ENCODE measurements around the gene TKTL1. TPM values are rescaled to one million over a fixed set of nuclear protein-coding genes. Genes with fewer than 3 reads are reported as not detected.

Gene TKTL1
- total RNA-seq, 1 experiment from 2014 or later: not detected

DNA sequence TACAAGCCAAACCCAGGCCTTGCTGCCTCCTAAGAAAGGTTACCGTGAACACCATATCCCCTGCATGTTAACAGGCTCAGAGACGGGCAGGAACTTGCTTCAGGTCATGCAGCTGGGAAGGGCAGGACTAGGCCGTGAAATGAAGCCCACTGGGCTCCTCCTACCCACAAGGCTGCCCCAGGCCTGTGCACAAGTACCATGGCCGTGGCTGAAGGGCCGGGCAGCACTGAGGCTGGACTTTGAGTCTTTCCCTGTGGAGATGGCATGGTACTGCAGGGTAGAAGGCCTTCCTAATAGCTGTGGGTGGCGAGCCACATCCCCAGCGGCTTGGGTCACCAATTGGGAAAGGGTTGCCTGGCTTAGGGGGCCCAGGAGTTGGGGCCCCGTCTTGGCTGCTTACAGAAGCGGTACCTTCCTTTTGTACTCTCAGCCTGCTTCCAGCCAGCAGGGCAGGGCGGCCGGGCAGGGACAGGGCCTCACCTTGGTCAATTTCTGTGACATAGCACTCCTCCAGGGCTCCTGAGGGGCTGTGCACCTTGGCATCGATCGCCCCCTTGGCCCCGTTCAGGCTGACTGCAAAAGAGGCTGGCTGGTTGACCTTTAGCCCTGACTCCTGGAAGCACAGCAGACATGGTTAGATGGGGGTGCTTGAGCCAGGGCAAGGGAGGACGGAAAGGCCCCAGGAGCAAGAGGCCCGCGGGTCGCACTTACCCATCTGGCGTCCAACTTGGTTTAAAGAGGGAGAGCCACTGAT is 55.0 kb downstream of the TKTL1 start:
- H3K27ac ChIP-seq (ENCODE audit: low read length): no peak overlapping the region
- H3K27me3 ChIP-seq (ENCODE audit: control insufficient read depth, insufficient read depth, low read length): no peaks in the 10 kb centered on the region
- no TSS peak for BruUV-seq (replicated peaks)
- intact Hi-C loops (cut with micrococcal nuclease; ENCODE audit: unreplicated experiment) (no loop called here), in situ Hi-C loops (cut with HindIII; ENCODE audit: low pct_unique_long_range_greater_than_20kb, low sequenced_read_pairs) (no loop called here)
- no peaks in the 10 kb centered on the region for H3K9me3 ChIP-seq (ENCODE audit: control insufficient read depth, insufficient read depth, low read depth, low read length)
- DNase-seq (ENCODE audit: low read depth, low spot score): no peak
- no peak overlapping the region for H3K4me3 ChIP-seq (ENCODE audit: low read depth in 2 of 2, low read length in 2 of 2)
- CTCF ChIA-PET: interaction anchor here (0.5 to 0.6 kb wide), 3 partner anchors 23 to 254 kb away, joined by 3 to 7 read pairs (median 5); no protein-coding TSS in a partner anchor
- H3K4me1 ChIP-seq (ENCODE audit: control insufficient read depth, insufficient read depth, low read length): peaks cover 14% of the 10 kb centered on the region
- no peak for ATAC-seq
- TF ChIP-seq POLR2AphosphoS5 (IDR thresholded peaks at IDR 0.05; ENCODE audit: low read depth, low read length): no peak
- TF ChIP-seq TCF7L2 (IDR thresholded peaks at IDR 0.05; ENCODE audit: low read depth, low read length): no peak
- TF ChIP-seq, protein P1, sequence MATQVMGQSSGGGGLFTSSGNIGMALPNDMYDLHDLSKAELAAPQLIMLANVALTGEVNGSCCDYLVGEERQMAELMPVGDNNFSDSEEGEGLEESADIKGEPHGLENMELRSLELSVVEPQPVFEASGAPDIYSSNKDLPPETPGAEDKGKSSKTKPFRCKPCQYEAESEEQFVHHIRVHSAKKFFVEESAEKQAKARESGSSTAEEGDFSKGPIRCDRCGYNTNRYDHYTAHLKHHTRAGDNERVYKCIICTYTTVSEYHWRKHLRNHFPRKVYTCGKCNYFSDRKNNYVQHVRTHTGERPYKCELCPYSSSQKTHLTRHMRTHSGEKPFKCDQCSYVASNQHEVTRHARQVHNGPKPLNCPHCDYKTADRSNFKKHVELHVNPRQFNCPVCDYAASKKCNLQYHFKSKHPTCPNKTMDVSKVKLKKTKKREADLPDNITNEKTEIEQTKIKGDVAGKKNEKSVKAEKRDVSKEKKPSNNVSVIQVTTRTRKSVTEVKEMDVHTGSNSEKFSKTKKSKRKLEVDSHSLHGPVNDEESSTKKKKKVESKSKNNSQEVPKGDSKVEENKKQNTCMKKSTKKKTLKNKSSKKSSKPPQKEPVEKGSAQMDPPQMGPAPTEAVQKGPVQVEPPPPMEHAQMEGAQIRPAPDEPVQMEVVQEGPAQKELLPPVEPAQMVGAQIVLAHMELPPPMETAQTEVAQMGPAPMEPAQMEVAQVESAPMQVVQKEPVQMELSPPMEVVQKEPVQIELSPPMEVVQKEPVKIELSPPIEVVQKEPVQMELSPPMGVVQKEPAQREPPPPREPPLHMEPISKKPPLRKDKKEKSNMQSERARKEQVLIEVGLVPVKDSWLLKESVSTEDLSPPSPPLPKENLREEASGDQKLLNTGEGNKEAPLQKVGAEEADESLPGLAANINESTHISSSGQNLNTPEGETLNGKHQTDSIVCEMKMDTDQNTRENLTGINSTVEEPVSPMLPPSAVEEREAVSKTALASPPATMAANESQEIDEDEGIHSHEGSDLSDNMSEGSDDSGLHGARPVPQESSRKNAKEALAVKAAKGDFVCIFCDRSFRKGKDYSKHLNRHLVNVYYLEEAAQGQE (IDR thresholded peaks at IDR 0.05; ENCODE audit: insufficient read depth in 1 of 2, low read depth in 2 of 2, low read length in 1 of 2): no peak
- TF ChIP-seq, protein P2, sequence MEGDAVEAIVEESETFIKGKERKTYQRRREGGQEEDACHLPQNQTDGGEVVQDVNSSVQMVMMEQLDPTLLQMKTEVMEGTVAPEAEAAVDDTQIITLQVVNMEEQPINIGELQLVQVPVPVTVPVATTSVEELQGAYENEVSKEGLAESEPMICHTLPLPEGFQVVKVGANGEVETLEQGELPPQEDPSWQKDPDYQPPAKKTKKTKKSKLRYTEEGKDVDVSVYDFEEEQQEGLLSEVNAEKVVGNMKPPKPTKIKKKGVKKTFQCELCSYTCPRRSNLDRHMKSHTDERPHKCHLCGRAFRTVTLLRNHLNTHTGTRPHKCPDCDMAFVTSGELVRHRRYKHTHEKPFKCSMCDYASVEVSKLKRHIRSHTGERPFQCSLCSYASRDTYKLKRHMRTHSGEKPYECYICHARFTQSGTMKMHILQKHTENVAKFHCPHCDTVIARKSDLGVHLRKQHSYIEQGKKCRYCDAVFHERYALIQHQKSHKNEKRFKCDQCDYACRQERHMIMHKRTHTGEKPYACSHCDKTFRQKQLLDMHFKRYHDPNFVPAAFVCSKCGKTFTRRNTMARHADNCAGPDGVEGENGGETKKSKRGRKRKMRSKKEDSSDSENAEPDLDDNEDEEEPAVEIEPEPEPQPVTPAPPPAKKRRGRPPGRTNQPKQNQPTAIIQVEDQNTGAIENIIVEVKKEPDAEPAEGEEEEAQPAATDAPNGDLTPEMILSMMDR (IDR thresholded peaks at IDR 0.05): no peak
- POLR2A ChIA-PET: no interaction called here
- no peaks in the 10 kb centered on the region; the same call in 1 of the 2 replicates for H3K36me3 ChIP-seq (ENCODE audit: control insufficient read depth, insufficient read depth, low read length)

DNA sequence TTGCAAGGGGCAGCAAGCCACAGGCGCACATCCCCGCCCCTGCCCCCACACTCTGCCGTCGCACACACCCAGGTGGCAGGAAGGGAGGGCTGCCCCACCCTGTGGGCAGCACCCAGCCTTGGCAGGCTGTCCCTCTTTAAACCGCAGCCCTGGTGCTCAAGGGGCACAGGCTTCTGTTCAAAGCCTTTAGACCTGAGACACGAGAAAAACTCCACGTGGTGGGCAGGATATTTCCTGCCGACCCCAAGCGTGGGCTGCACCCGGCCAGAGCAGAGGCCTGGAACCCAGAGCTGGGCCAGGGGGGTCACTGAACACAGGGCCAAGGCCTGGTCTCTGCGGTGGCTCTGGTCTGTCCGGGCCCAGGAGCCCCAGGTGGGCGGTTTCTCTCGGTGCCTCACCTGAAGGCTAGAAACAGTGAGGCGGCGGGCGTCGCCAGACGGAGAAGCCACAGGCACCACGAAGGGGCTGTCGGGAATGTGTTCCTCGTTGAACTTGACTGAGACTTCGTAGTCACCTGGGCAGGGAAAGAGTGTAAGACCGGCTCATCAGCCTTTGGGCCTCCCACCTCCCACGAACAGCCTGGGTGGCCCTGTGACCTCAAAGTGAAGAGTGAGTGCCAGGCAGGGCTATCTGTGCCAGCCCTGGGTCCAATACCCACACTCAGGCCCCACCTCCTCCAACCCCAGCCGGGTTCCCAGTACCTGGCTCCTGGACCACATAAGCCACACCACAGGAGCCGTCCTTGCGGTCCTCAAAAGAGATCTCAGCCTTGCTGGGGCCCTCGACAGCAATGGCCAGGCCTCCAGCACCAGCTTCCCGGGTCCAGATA is 55.8 kb downstream of the TKTL1 start:
- ChIA-PET CTCF (interaction anchor here (0.5 to 0.6 kb wide), 3 partner anchors 22 to 255 kb away, joined by 3 to 7 read pairs (median 5); no protein-coding TSS in a partner anchor), POLR2A (no interaction called here)
- intact Hi-C loops (cut with micrococcal nuclease; ENCODE audit: unreplicated experiment) (no loop called here), in situ Hi-C loops (cut with HindIII; ENCODE audit: low pct_unique_long_range_greater_than_20kb, low sequenced_read_pairs) (no loop called here)
- BruUV-seq (replicated peaks): no TSS peak
- DNase-seq (ENCODE audit: low read depth, low spot score) (no peak), ATAC-seq (no peak)
- no peaks in the 10 kb centered on the region; the same call in 1 of the 2 replicates for H3K36me3 ChIP-seq (ENCODE audit: control insufficient read depth, insufficient read depth, low read length)
- peaks cover 14% of the 10 kb centered on the region for H3K4me1 ChIP-seq (ENCODE audit: control insufficient read depth, insufficient read depth, low read length)
- H3K4me3 ChIP-seq (ENCODE audit: low read depth in 2 of 2, low read length in 2 of 2): no peak overlapping the region
- TF ChIP-seq, protein P2 (IDR thresholded peaks at IDR 0.05): no peak
- TF ChIP-seq POLR2AphosphoS5 (IDR thresholded peaks at IDR 0.05; ENCODE audit: low read depth, low read length) (peak; percentile 22; the same call in 1 of the 2 replicates), SIN3A (IDR thresholded peaks at IDR 0.05; ENCODE audit: borderline replicate concordance, insufficient read depth, low read depth, low read length) (no peak), TCF7L2 (IDR thresholded peaks at IDR 0.05; ENCODE audit: low read depth, low read length) (no peak)
- no peak overlapping the region for H3K27ac ChIP-seq (ENCODE audit: low read length)
- H3K27me3 ChIP-seq (ENCODE audit: control insufficient read depth, insufficient read depth, low read length): no peaks in the 10 kb centered on the region
- H3K9me3 ChIP-seq (ENCODE audit: control insufficient read depth, insufficient read depth, low read depth, low read length): no peaks in the 10 kb centered on the region

Measured in Panc1 (cell line).